Measurements from ENCODE around the gene BST2.

Gene BST2

DNA sequence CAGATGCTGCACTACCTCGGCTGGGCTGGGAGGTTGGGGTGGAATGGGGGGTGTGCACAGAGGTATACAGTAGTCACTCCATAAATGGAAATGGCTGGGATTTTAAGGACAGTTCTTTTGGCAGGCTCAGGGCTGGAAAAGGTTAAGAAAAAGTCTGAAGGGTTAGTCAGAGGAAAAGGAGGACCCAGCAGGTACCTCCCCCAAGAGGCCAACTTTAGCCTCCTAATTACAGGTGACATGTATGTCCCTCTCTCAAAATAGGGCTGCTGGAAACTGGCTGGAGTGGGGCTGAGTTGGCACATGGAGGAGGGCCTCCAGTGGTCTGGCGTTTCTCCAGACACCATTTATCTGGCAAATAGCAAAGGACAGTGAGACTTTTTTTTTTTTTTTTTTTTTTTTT is 12.4 kb downstream of the BST2 start:
- Histone ChIP-seq H3K9me3 (ENCODE audit: insufficient read depth, low read length) (no peaks in the 10 kb centered on the region), H3K27ac (ENCODE audit: low read depth, low read length) (no peak overlapping the region), H3K79me2 (ENCODE audit: insufficient read depth, low read length) (no peaks in the 10 kb centered on the region), H3K9ac (ENCODE audit: low read length) (no peak overlapping the region), H3K4me3 (ENCODE audit: insufficient read depth, low read length, poor library complexity, severe bottlenecking) (no peak overlapping the region), H3F3A (ENCODE audit: insufficient read depth) (0 out of 2 replicates have a peak, but pooled peaks cover 3% of the 10 kb centered on the region), H3K36me3 (ENCODE audit: low read length) (no peaks in the 10 kb centered on the region), H3K9me2 (replicated peaks; ENCODE audit: insufficient read depth, low read length) (no peaks in the 10 kb centered on the region), H2AFZ (ENCODE audit: low read depth, low read length, severe bottlenecking) (no peak overlapping the region), H4K20me1 (ENCODE audit: low read depth, low read length) (no peaks in the 10 kb centered on the region), H3K4me2 (ENCODE audit: low read depth, low read length, poor library complexity, severe bottlenecking) (no peak overlapping the region), H3K27me3 (ENCODE audit: low read length) (no peaks in the 10 kb centered on the region)
- TF ChIP-seq EZH2phosphoT487 (conservative IDR thresholded peaks at IDR 0.05; ENCODE audit: low read length) (no peak), CTCF (IDR thresholded peaks at IDR 0.05; ENCODE audit: insufficient read depth, low read length, poor library complexity, severe bottlenecking) (no peak)

DNA sequence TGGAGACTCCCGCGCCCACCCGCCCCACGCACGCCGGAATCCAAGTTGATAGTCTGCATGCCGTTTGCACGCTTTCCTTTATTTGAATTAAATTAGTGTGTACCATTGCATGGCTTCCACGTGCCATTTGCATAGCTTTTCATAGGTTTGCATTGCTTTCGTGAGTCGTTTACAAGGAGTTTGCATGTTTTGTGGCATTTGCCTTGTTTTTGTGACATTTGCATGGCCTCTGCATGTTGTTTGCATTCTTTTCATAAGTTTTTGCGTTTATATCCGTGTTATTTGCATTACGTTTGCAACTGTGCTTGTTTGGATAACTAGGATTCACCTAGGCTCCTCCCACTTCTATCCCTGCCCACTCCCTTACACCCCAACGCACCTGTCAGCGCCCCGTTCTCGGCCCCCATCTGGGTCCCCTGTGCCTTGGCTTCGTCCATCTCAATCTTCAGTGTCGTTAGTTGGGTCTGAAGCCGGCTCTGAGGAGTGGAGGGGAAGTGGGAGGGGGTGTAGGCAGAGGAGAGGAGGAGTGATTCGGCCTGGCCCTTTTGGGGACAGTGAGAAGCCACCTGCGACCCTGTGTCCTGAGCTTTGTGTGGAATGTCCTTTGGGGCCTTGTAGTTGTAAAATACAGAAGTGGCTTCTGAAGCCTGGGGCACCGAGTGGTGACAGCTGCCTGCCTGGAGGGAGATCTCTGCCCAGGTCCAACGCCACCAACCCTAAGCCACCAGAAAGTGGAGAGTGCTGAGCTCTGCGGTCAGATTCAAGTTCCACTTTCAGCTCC is 13.9 kb downstream of the BST2 start:
- Histone ChIP-seq H3K27ac (ENCODE audit: low read depth, low read length) (no peak overlapping the region), H3K36me3 (ENCODE audit: low read length) (no peaks in the 10 kb centered on the region), H3K27me3 (ENCODE audit: low read length) (no peaks in the 10 kb centered on the region), H3K4me3 (ENCODE audit: insufficient read depth, low read length, poor library complexity, severe bottlenecking) (peak overlapping the region; percentile 30), H3K79me2 (ENCODE audit: insufficient read depth, low read length) (no peaks in the 10 kb centered on the region), H3K9ac (ENCODE audit: low read length) (peak overlapping the region; percentile 15; the same call in 1 of the 2 replicates), H3K9me3 (ENCODE audit: insufficient read depth, low read length) (no peaks in the 10 kb centered on the region), H3K9me2 (replicated peaks; ENCODE audit: insufficient read depth, low read length) (no peaks in the 10 kb centered on the region), H4K20me1 (ENCODE audit: low read depth, low read length) (no peaks in the 10 kb centered on the region), H3K4me2 (ENCODE audit: low read depth, low read length, poor library complexity, severe bottlenecking) (peak overlapping the region; percentile 67), H2AFZ (ENCODE audit: low read depth, low read length, severe bottlenecking) (peak overlapping the region; percentile 44), H3F3A (ENCODE audit: insufficient read depth) (0 out of 2 replicates have a peak, but pooled peaks cover 3% of the 10 kb centered on the region)
- TF ChIP-seq CTCF (IDR thresholded peaks at IDR 0.05; ENCODE audit: insufficient read depth, low read length, poor library complexity, severe bottlenecking) (no peak), EZH2phosphoT487 (conservative IDR thresholded peaks at IDR 0.05; ENCODE audit: low read length) (no peak)

DNA sequence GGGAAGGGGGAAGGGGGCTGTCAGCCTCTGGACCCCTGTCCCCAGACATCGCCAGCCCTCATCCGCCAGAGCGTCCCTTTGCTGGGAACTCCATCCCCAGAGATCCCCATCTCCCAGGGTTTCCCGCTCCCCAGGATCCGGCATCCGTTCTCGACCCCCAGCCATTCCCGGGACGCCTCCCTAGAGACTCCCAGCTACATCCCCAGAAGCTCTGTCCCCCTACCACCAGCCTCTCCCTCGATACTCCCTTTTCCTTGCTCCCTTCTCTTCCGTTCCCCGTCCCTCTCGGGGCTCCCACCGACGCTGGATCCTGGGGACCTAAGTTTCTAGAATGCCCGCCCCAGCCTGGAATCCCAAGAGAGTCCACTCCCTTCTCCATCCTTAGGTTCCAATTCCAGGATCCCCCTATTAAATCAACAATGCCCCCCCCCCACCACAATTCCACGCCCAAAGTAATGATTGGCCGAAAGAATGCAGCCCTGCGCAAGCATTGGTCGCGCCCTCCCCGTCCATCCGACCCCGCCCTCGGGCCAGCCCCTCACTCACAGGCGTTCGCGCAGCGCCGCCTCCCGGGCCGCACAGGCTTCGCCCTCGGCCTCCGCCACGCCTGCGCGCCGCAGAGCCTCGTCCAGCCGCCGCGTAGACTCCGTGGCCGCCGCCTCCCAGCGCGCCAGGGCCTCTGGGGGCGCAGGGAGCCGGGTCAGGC is 14.6 kb downstream of the BST2 start:
- H4K20me1 ChIP-seq (ENCODE audit: low read depth, low read length) = no peaks in the 10 kb centered on the region
- H3K79me2 ChIP-seq (ENCODE audit: insufficient read depth, low read length) = no peaks in the 10 kb centered on the region
- no peak overlapping the region for H3K27ac ChIP-seq (ENCODE audit: low read depth, low read length)
- peak overlapping the region; percentile 67 for H3K4me2 ChIP-seq (ENCODE audit: low read depth, low read length, poor library complexity, severe bottlenecking)
- TF ChIP-seq EZH2phosphoT487 (conservative IDR thresholded peaks at IDR 0.05; ENCODE audit: low read length) (no peak), CTCF (IDR thresholded peaks at IDR 0.05; ENCODE audit: insufficient read depth, low read length, poor library complexity, severe bottlenecking) (peak; percentile 46)
- no peaks in the 10 kb centered on the region for H3K9me3 ChIP-seq (ENCODE audit: insufficient read depth, low read length)
- H3K27me3 ChIP-seq (ENCODE audit: low read length) = no peaks in the 10 kb centered on the region
- no peaks in the 10 kb centered on the region for H3K9me2 ChIP-seq (replicated peaks; ENCODE audit: insufficient read depth, low read length)
- peak overlapping the region; percentile 49 for H3K9ac ChIP-seq (ENCODE audit: low read length)
- no peaks in the 10 kb centered on the region for H3K36me3 ChIP-seq (ENCODE audit: low read length)
- H2AFZ ChIP-seq (ENCODE audit: low read depth, low read length, severe bottlenecking) = peak overlapping the region; percentile 44
- H3K4me3 ChIP-seq (ENCODE audit: insufficient read depth, low read length, poor library complexity, severe bottlenecking) = peak overlapping the region; percentile 50
- 0 out of 2 replicates have a peak, but pooled peaks cover 3% of the 10 kb centered on the region for H3F3A ChIP-seq (ENCODE audit: insufficient read depth)
